ENCODE measurements around the gene RUNDC1.

DNA sequence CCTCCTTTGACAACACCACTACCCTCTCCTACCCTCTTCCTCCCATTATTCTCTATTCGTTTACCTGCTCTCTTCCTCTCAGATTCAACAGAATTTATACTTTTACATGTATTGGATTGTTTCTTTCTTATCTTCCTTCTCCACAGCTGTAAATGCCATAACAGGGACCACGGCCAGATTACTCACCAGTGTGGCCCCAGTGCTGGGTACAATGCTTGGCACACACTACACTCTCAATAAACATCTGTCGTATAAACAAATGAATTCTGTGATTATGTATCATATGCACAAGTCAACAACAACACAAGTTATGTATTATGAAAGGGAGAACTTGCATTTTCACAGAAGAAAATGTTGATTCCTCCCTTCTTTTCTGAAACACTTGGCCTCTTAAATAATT, 36.2 kb upstream of the RUNDC1 start:
- TF ChIP-seq POLR2A (IDR thresholded peaks at IDR 0.05), result no peak
- TF ChIP-seq, protein P1, sequence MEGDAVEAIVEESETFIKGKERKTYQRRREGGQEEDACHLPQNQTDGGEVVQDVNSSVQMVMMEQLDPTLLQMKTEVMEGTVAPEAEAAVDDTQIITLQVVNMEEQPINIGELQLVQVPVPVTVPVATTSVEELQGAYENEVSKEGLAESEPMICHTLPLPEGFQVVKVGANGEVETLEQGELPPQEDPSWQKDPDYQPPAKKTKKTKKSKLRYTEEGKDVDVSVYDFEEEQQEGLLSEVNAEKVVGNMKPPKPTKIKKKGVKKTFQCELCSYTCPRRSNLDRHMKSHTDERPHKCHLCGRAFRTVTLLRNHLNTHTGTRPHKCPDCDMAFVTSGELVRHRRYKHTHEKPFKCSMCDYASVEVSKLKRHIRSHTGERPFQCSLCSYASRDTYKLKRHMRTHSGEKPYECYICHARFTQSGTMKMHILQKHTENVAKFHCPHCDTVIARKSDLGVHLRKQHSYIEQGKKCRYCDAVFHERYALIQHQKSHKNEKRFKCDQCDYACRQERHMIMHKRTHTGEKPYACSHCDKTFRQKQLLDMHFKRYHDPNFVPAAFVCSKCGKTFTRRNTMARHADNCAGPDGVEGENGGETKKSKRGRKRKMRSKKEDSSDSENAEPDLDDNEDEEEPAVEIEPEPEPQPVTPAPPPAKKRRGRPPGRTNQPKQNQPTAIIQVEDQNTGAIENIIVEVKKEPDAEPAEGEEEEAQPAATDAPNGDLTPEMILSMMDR (IDR thresholded peaks at IDR 0.05), result no peak
- no peak for TF ChIP-seq EP300 (IDR thresholded peaks at IDR 0.05)
